Measurements from ENCODE around the gene NAIF1.

DNA sequence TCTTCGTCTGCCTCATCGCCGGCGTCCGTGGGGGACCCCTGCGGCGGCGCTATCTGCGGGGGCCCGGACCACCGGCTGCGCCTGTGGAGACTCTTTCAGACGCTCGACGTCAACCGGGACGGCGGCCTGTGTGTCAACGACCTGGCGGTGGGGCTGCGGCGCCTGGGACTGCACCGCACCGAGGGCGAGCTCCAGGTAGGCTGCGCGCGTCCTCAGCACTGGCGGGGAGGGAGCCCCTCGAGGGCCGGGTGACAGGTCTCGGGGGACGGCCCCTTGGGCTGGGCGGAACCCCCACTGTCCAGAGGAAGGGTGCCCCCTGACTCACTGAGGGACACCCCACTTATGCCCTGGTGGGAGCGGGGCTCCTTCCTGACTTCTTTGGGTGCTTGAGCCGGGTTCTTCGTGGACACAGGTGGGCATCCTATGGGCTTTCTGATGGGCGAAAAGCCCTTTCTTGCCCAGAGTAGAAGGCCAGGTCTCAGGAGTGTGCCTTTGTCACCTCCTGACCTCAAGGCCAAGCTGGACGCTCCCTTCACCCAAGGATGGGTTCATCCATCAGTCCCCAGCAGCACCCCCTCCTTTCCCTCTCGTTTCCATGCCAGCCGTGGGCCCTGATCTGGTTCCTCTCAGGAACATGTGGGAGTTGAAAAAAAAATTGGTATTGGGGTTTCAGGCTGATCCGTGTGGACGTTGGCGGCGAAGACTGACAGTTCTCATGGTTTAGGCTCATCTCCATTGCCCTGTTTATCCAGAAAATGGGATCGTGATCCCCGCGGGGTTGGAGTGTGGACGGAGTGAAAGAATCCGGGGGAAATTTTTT is 1.5 kb upstream of the NAIF1 start:
- TF ChIP-seq CTCF (conservative IDR thresholded peaks at IDR 0.05): no peak
- TF ChIP-seq EZH2 (IDR thresholded peaks at IDR 0.05; ENCODE audit: low read depth): no peak
